ENCODE results near the gene NUDC. TPM values are rescaled to one million over a fixed set of nuclear protein-coding genes. Genes with fewer than 3 reads are reported as not detected.

NUDC gene
- total and polyA plus RNA-seq, 9 of the 15 experiments (the other 6 are each of a cell fraction or from before 2014, with no cell fraction given) = 9.8 to 234 (median 149) TPM

GRCh38 chr1:26921540-26922430 is at the start of gene NUDC (continued):
- TF ChIP-seq COPS2 (conservative IDR thresholded peaks at IDR 0.05) (no peak), ZNF134 (CRISPR knock-in tag; conservative IDR thresholded peaks at IDR 0.05) (no peak), XRCC4 (IDR thresholded peaks at IDR 0.05; ENCODE audit: extremely low read depth, insufficient read depth, insufficient read length) (no peak), MTA3 (IDR thresholded peaks at IDR 0.05; ENCODE audit: borderline replicate concordance) (peak; percentile 81; the same call in 1 of the 2 replicates), ZNF277 (CRISPR knock-in tag; IDR thresholded peaks at IDR 0.05; ENCODE audit: borderline replicate concordance) (no peak), DMBX1 (CRISPR knock-in tag; IDR thresholded peaks at IDR 0.05; ENCODE audit: borderline replicate concordance) (peak; percentile 19; the same call in 1 of the 2 replicates), POLR2B (IDR thresholded peaks at IDR 0.05; ENCODE audit: low read depth, partially characterized antibody) (peak; percentile 93), ZBTB1 (CRISPR knock-in tag; IDR thresholded peaks at IDR 0.05; ENCODE audit: borderline replicate concordance, low read depth) (peak; percentile 22; the same call in 1 of the 2 replicates), ATF1 (CRISPR knock-in tag; IDR thresholded peaks at IDR 0.05) (no peak; the same call in 1 of the 2 replicates), ATF1 (tag; IDR thresholded peaks at IDR 0.05) (peak; percentile 97), SLC30A9 (CRISPR knock-in tag; IDR thresholded peaks at IDR 0.05) (no peak), ERF (CRISPR knock-in tag; IDR thresholded peaks at IDR 0.05) (no peak; the same call in 1 of the 2 replicates), KAT7 (CRISPR knock-in tag; IDR thresholded peaks at IDR 0.05; ENCODE audit: borderline replicate concordance) (no peak), ZSCAN29 (IDR thresholded peaks at IDR 0.05) (no peak), ZNF224 (CRISPR knock-in tag; IDR thresholded peaks at IDR 0.05) (no peak), KDM1A (IDR thresholded peaks at IDR 0.05) (no peak), THAP12 (CRISPR knock-in tag; IDR thresholded peaks at IDR 0.05) (peak; percentile 92), KAT2B (IDR thresholded peaks at IDR 0.05; ENCODE audit: low read depth, low read length) (no peak), ZNF764 (CRISPR knock-in tag; IDR thresholded peaks at IDR 0.05; ENCODE audit: low read depth) (no peak), CC2D1A (IDR thresholded peaks at IDR 0.05) (no peak), ELF4 (CRISPR knock-in tag; IDR thresholded peaks at IDR 0.05) (0 out of 2 replicates have a peak, but pooled peaks have one; percentile 10), PTRF (tag; IDR thresholded peaks at IDR 0.05) (no peak), PRDM10 (IDR thresholded peaks at IDR 0.05; ENCODE audit: partially characterized antibody) (no peak)
